GM23338 (cell line): ENCODE data around the gene ASMT.
"Not testable (repeated sequence)": the region's sequence is repeated elsewhere in the genome, so short reads cannot be mapped to it uniquely, and the experiment has no call there.

ENCODE experiments used
- JUNB ChIP-seq: IDR thresholded peaks from one replicate; pipeline ENCODE4 v1.6.1; 2016; ENCODE audit warnings: antibody characterized with exemption; ENCODE audit not compliant: unreplicated experiment
- POLR2AphosphoS5 ChIP-seq: IDR thresholded peaks from 2 replicates; pipeline ENCODE4 v1.6.1; 2016; ENCODE audit warnings: antibody characterized with exemption, low read depth
- REST ChIP-seq: IDR thresholded peaks from one replicate; pipeline ENCODE4 v1.6.1; 2018; ENCODE audit warnings: antibody characterized with exemption; ENCODE audit not compliant: unreplicated experiment
- TF ChIP-seq, protein P1 (sequence below), 2 experiments: fragments of 200-600 bp in 1 of 2; sonication (generic) in 1 of 2; conservative IDR thresholded peaks; 2 replicates each; pipeline versions ENCODE4 v1.5.1 to v1.6.1; 2016 to 2017; ENCODE audit warnings: antibody characterized with exemption in 2 of 2, low read depth in 2 of 2, mild to moderate bottlenecking in 2 of 2, moderate library complexity in 1 of 2

- TF ChIP-seq, protein P1, sequence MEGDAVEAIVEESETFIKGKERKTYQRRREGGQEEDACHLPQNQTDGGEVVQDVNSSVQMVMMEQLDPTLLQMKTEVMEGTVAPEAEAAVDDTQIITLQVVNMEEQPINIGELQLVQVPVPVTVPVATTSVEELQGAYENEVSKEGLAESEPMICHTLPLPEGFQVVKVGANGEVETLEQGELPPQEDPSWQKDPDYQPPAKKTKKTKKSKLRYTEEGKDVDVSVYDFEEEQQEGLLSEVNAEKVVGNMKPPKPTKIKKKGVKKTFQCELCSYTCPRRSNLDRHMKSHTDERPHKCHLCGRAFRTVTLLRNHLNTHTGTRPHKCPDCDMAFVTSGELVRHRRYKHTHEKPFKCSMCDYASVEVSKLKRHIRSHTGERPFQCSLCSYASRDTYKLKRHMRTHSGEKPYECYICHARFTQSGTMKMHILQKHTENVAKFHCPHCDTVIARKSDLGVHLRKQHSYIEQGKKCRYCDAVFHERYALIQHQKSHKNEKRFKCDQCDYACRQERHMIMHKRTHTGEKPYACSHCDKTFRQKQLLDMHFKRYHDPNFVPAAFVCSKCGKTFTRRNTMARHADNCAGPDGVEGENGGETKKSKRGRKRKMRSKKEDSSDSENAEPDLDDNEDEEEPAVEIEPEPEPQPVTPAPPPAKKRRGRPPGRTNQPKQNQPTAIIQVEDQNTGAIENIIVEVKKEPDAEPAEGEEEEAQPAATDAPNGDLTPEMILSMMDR (conservative IDR thresholded peaks at IDR 0.05; ENCODE audit: low read depth in 2 of 2): not testable (repeated sequence)
- not testable (repeated sequence) for TF ChIP-seq JUNB, POLR2AphosphoS5, REST
Measured at GRCh38 chrX:1624861-1625215, 10.0 kb downstream of the ASMT start.
